Skeletal muscle tissue (tissue), 4 donors: ENCODE results near the gene DCTN4. TPM values are rescaled to one million over a fixed set of nuclear protein-coding genes. Genes with fewer than 3 reads are reported as not detected.
A peak's percentile ranks its signal among the peaks of the same experiment; 100 is the strongest.
"Not testable (repeated sequence)": the region's sequence is repeated elsewhere in the genome, so short reads cannot be mapped to it uniquely, and the experiment has no call there.

ENCODE experiments used
- H3K27ac ChIP-seq: one replicate; pipeline ENCODE4 v1.7.0; 2013; ENCODE audit warnings: mild to moderate bottlenecking, low read depth, low read length, inconsistent platforms
- H3K27me3 ChIP-seq, 3 donors: one replicate each; pipeline ENCODE4 v1.7.0; 2013; ENCODE audit warnings: low read length in 3 of 3; ENCODE audit not compliant: control insufficient read depth in 3 of 3, insufficient read depth in 3 of 3
- H3K36me3 ChIP-seq, 3 donors: one replicate each; pipeline ENCODE4 v1.7.0; 2013; ENCODE audit warnings: low read length in 3 of 3; ENCODE audit not compliant: control insufficient read depth in 3 of 3, insufficient read depth in 3 of 3
- H3K4me1 ChIP-seq, 3 donors: one replicate each; pipeline ENCODE4 v1.7.0; 2013; ENCODE audit warnings: low read length in 3 of 3, mild to moderate bottlenecking in 3 of 3; ENCODE audit not compliant: control insufficient read depth in 3 of 3, insufficient read depth in 3 of 3
- H3K4me3 ChIP-seq, 3 donors: one replicate each; pipeline ENCODE4 v1.7.0; 2013; ENCODE audit warnings: low read length in 3 of 3
- H3K9ac ChIP-seq, 3 donors: one replicate each; pipeline ENCODE4 v1.7.0; 2013; ENCODE audit warnings: low read length in 3 of 3, mild to moderate bottlenecking in 3 of 3, moderate library complexity in 2 of 3, low read depth in 1 of 3
- H3K9me3 ChIP-seq, 3 donors: one replicate each; pipeline ENCODE4 v1.7.0; 2013; ENCODE audit warnings: low read length in 3 of 3; ENCODE audit not compliant: control insufficient read depth in 3 of 3
- total RNA-seq: library from RNA; depleted of rRNA; stranded (reverse); fragments of >200 nt; gene quantifications from one replicate; pipeline ENCODE4 v1.2.3, GENCODE V29; 2014
- donor health status: Osteomylitis.

Gene DCTN4
- total RNA-seq, 1 donor from 2014 or later = 45.9 TPM

DNA sequence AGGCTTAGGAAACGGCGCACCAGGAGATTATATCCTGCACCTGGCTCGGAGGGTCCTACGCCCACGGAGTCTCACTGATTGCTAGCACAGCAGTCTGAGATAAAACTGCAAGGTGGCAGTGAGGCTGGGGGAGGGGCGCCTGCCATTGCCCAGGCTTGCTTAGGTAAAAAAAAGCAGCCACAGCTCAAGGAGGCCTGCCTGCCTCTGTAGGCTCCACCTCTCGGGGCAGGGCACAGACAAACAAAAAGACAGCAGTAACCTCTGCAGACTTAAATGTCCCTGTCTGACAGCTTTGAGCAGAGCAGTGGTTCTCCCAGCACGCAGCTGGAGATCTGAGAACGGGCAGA is 15.7 kb downstream of the DCTN4 start:
- H3K9me3 ChIP-seq, H3K27ac ChIP-seq, H3K4me3 ChIP-seq, H3K27me3 ChIP-seq, H3K36me3 ChIP-seq, H3K4me1 ChIP-seq, H3K9ac ChIP-seq: not testable (repeated sequence)

DNA sequence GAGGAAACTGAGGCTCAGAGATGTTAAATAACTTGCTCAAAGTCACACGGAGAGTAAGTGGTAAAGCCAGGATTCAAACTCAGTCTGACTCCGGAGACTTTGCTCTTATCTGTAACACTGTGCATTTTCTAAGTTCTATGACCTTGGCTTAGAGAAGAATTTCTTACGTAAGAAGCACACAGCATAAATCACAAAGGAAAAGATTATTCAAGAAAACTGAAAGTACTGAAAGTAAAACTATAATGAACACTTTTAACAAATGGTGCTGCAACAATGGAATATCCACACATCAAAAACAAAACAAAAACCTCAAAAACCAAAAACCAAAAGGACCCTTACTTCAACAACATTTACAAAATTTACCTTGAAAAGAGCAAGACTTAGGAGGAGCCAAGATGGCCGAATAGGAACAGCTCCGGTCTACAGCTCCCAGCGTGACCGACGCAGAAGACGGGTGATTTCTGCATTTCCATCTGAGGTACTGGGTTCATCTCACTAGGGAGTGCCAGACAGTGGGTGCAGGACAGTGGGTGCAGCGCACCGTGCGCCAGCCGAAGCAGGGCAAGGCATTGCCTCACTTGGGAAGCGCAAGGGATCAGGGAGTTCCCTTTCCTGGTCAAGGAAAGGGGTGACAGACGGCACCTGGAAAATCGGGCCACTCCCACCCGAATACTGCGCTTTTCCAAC is 16.2 kb downstream of the DCTN4 start:
- not testable (repeated sequence) for H3K27me3 ChIP-seq

DNA sequence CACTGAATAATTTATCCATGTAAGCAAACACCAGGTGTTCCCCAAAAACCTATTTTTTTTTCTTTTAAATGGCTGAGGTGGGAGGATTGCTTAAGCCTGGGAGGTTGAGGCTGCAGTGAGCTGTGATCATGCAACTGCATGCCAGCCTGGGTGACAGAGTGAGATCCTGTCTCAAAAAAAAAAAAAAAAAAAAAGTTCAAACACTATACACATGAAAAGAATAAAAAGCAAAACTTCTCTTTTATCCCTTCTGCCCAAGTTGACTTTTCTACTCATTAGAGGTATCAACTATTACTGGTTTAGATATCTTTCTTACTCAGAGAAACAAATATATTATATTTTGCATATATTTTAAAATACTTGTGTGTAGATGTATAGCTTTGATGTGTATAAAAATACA is 17.8 kb downstream of the DCTN4 start:
- H3K36me3 ChIP-seq = peaks cover 0 to 8% (median 0%) of the 10 kb centered on the region in 3 donors
- H3K4me1 ChIP-seq = peaks cover 4 to 9% (median 4%) of the 10 kb centered on the region in 3 donors
- no peak overlapping the region for H3K9ac ChIP-seq
- no peaks in the 10 kb centered on the region for H3K9me3 ChIP-seq
- no peak overlapping the region for H3K4me3 ChIP-seq
- H3K27ac ChIP-seq = no peak overlapping the region
- H3K27me3 ChIP-seq = no peaks in the 10 kb centered on the region

More for the DNA sequence above, 16.2 kb downstream of the DCTN4 start:
- not testable (repeated sequence) for H3K4me3 ChIP-seq, H3K27ac ChIP-seq, H3K9ac ChIP-seq, H3K9me3 ChIP-seq, H3K4me1 ChIP-seq, H3K36me3 ChIP-seq

DNA sequence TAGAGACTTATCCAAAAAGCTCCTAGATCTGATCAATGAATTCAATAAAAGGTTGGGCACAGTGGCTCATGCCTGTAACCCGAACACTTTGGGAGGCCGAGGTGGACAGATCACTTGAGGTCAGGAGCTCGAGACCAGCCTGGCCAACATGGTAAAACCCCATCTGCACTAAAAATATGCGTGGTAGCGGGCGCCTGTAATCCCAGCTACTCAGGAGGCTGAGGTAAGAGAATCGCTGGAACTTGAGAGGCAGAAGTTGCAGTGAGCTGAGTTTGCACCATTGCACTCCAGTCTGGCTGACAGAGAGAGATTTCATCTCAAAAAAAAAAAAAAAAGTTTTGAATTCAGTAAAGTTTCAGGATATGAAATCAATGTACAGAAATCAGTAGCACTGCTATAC is 20.0 kb downstream of the DCTN4 start:
- Histone ChIP-seq H3K27ac (no peak overlapping the region), H3K27me3 (no peaks in the 10 kb centered on the region), H3K4me3 (no peak overlapping the region), H3K9me3 (no peaks in the 10 kb centered on the region), H3K36me3 (peaks cover 0 to 16% (median 3%) of the 10 kb centered on the region in 3 donors), H3K4me1 (peaks cover 14 to 21% (median 15%) of the 10 kb centered on the region in 3 donors), H3K9ac (no peak overlapping the region)

DNA sequence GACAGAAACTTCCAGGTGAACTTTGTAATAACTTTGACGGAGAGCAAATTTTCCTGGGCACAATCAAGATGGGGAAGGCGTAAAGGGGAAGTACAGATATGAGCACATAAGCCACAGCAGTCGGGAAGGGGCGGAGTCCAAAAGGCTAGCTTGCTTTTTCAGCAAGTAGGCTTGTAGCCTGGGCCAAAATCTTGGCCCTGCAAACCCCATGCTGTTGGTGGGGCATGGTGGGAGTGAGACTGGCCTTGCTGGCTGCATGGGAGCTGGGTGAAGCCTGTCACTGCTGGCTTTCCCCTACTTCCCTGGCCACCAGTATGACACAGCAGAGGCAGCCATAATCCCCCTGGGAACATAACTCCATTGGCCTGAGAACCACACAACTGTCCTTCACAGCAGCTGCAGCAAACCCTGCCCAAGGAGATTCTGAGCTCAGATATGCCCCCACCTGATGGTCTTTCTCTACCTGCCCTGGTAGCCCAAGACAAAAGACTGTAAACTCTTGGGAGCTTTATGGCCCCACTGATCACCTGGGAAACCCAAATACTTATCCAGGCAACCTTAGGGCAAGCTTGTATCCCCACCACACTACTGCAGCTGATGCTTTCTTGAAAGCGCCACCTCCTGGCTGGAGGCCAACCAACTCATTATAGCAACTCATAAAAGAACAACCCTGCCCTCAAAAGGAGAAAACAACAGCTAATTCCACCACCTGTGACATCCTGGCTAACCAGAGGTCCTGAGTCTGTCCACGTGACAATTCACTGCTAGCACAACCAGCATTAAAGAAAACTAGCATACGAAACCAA is 24.0 kb downstream of the DCTN4 start:
- no peaks in the 10 kb centered on the region for H3K9me3 ChIP-seq
- H3K27me3 ChIP-seq = no peaks in the 10 kb centered on the region
- no peak overlapping the region for H3K9ac ChIP-seq
- H3K27ac ChIP-seq = peak overlapping the region; percentile 62
- H3K4me1 ChIP-seq = peaks cover 14 to 21% (median 15%) of the 10 kb centered on the region in 3 donors
- peaks cover 16 to 38% (median 32%) of the 10 kb centered on the region in 3 donors for H3K36me3 ChIP-seq
- H3K4me3 ChIP-seq = peak overlapping the region in 1 of 3 donors; percentile 2

DNA sequence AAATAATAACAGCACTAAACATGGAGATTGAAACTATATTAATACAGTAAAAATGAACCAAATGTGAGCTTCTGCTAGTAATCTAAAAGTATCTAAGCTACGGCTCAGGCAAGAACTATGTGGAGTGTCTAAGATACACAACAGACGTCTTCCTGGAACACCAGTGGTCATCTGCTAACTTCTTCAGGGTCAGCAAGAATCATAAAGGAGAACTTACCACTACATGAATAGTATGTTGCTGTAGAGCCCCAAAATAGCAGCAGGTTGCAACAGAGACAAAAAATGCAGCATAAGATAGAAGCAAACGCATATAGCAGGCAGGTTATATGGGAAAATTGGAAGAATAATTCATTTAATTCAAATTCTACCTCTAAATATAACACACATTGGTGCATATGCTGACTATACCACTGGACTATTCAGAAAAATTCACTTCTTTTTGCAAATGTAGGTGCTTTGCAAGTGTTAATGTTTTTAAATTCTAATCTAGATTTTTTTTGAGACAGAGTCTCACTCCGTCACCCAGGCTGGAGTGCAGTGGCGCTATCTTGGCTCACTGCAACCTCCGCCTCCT is 27.1 kb downstream of the DCTN4 start:
- Histone ChIP-seq H3K4me3 (no peak overlapping the region), H3K9ac (no peak overlapping the region), H3K27me3 (no peaks in the 10 kb centered on the region), H3K27ac (no peak overlapping the region), H3K4me1 (peaks cover 10 to 12% (median 11%) of the 10 kb centered on the region in 3 donors), H3K9me3 (no peaks in the 10 kb centered on the region), H3K36me3 (peaks cover 26 to 61% (median 50%) of the 10 kb centered on the region in 3 donors)

DNA sequence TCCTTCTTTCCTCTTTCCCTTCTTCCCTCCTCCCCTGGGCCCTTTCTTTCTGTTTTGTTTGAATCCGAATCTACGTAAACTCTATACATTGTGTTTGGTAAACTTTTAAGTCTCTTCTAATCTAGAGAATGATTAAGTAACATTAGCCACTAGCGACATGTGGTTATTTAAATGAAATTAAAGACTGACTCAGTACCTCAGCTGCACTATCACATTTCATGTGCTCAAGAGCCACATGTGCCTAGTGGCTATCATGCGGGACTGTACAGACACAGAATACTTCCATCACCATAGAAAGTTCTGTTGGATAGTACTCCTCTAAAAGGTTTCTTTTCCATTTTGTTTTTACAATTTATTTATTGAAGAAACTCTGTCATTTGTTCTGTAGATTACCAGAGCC is 29.0 kb downstream of the DCTN4 start:
- Histone ChIP-seq H3K9me3 (no peaks in the 10 kb centered on the region), H3K4me1 (peaks cover 3 to 5% (median 5%) of the 10 kb centered on the region in 3 donors), H3K36me3 (peaks cover 30 to 67% (median 58%) of the 10 kb centered on the region in 3 donors), H3K4me3 (no peak overlapping the region), H3K27me3 (no peaks in the 10 kb centered on the region), H3K27ac (no peak overlapping the region), H3K9ac (no peak overlapping the region)

DNA sequence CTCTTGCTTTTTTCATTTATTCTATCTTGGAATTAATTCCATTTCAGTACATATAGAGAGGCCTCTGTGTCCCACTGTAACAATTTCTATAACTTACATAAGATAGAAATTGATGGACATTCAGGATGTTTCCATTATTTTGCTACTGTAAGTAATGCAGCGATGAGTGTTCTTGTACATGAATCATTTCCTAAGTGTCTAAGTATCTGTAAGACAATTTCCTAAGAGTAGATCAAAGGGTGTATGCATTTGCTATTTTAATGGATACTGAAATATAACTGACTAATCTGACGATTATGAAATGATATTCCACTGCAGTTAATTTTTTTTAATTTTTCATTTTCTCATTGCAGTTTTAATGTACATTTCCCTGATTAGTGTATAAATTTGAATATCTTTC is 35.0 kb downstream of the DCTN4 start:
- H3K27me3 ChIP-seq = no peaks in the 10 kb centered on the region
- no peaks in the 10 kb centered on the region for H3K4me1 ChIP-seq
- H3K9ac ChIP-seq = no peak overlapping the region
- peaks cover 34 to 75% (median 64%) of the 10 kb centered on the region in 3 donors for H3K36me3 ChIP-seq
- no peak overlapping the region for H3K27ac ChIP-seq
- H3K9me3 ChIP-seq = no peaks in the 10 kb centered on the region
- H3K4me3 ChIP-seq = no peak overlapping the region

GRCh38 chr5:150710165-150710564 is 48.7 kb downstream of the DCTN4 start:
- Histone ChIP-seq H3K27me3 (no peaks in the 10 kb centered on the region), H3K4me1 (no peaks in the 10 kb centered on the region), H3K9me3 (no peaks in the 10 kb centered on the region), H3K27ac (no peak overlapping the region), H3K36me3 (peaks cover 27 to 47% (median 46%) of the 10 kb centered on the region in 3 donors), H3K4me3 (no peak overlapping the region), H3K9ac (no peak overlapping the region)
